ENCODE results near the gene IL24. TPM values are rescaled to one million over a fixed set of nuclear protein-coding genes. Genes with fewer than 3 reads are reported as not detected.
A peak's percentile ranks its signal among the peaks of the same experiment; 100 is the strongest.

The IL24 gene
- polyA plus RNA-seq, 1 donor (not counting 4 experiments of a cell fraction or from before 2014, with no cell fraction given), result 2.3 TPM

GRCh38 chr1:206932177-206932576 is 34.9 kb downstream of the IL24 start:
- H3K27me3 ChIP-seq (ENCODE audit: control insufficient read depth, extremely low read depth, insufficient read depth, low read length), result no peaks in the 10 kb centered on the region
- H3K9me3 ChIP-seq (ENCODE audit: control insufficient read depth, low read depth, low read length), result no peaks in the 10 kb centered on the region
- no peaks in the 10 kb centered on the region for H3K79me2 ChIP-seq (ENCODE audit: control insufficient read depth, insufficient read depth, low read length)
- dilution Hi-C loops (cut with MboI; ENCODE audit: extremely low pct_ligation_motif_present, low sequenced_read_pairs), result no loop called here
- no peaks in the 10 kb centered on the region for H3K36me3 ChIP-seq (ENCODE audit: control insufficient read depth in 2 of 2, extremely low read depth in 1 of 2, insufficient read depth in 2 of 2, low read length in 2 of 2)
- H3K27ac ChIP-seq (ENCODE audit: control insufficient read depth, insufficient read depth, low read length), result no peak overlapping the region
- TF ChIP-seq EZH2 (IDR thresholded peaks at IDR 0.05; ENCODE audit: low read length) (no peak), CTCF (optimal IDR thresholded peaks at IDR 0.05 in 1 of 3, IDR thresholded peaks at IDR 0.05 in 1 of 3, conservative IDR thresholded peaks at IDR 0.05 in 1 of 3; ENCODE audit: extremely low read depth in 1 of 3, insufficient read depth in 2 of 3, low read length in 3 of 3) (no peak)
- no peak overlapping the region for H3K4me3 ChIP-seq (ENCODE audit: control insufficient read depth in 2 of 3, extremely low read depth in 1 of 3, insufficient read depth in 2 of 3, low read depth in 1 of 3, low read length in 3 of 3)
- DNase-seq (ENCODE audit: low read depth, low spot score), result no peak
- no peaks in the 10 kb centered on the region for H3K4me1 ChIP-seq (ENCODE audit: control insufficient read depth, extremely low read depth, insufficient read depth, low read length)
- H2AFZ ChIP-seq (ENCODE audit: control insufficient read depth, low read length), result no peak overlapping the region
- H3K9ac ChIP-seq (ENCODE audit: control insufficient read depth, extremely low read depth, insufficient read depth, low read length), result no peak overlapping the region
- no peaks in the 10 kb centered on the region for H3K9me1 ChIP-seq (ENCODE audit: control insufficient read depth, extremely low read depth, insufficient read depth, low read length)
- no peak for FAIRE-seq
- H3K4me2 ChIP-seq (ENCODE audit: control insufficient read depth, extremely low read depth, insufficient read depth, low read depth, low read length), result no peak overlapping the region
- H4K20me1 ChIP-seq (ENCODE audit: control insufficient read depth, extremely low read depth, insufficient read depth, low read length), result no peaks in the 10 kb centered on the region

- Histone ChIP-seq H4K20me1 (ENCODE audit: control insufficient read depth, extremely low read depth, insufficient read depth, low read length) (no peaks in the 10 kb centered on the region), H3K9me3 (ENCODE audit: control insufficient read depth, low read depth, low read length) (no peaks in the 10 kb centered on the region), H2AFZ (ENCODE audit: control insufficient read depth, low read length) (no peak overlapping the region), H3K36me3 (ENCODE audit: control insufficient read depth in 2 of 2, extremely low read depth in 1 of 2, insufficient read depth in 2 of 2, low read length in 2 of 2) (no peaks in the 10 kb centered on the region), H3K27ac (ENCODE audit: control insufficient read depth, insufficient read depth, low read length) (no peak overlapping the region), H3K4me1 (ENCODE audit: control insufficient read depth, extremely low read depth, insufficient read depth, low read length) (no peaks in the 10 kb centered on the region), H3K9me1 (ENCODE audit: control insufficient read depth, extremely low read depth, insufficient read depth, low read length) (no peaks in the 10 kb centered on the region), H3K79me2 (ENCODE audit: control insufficient read depth, insufficient read depth, low read length) (no peaks in the 10 kb centered on the region), H3K4me2 (ENCODE audit: control insufficient read depth, extremely low read depth, insufficient read depth, low read depth, low read length) (no peak overlapping the region), H3K27me3 (ENCODE audit: control insufficient read depth, extremely low read depth, insufficient read depth, low read length) (no peaks in the 10 kb centered on the region), H3K9ac (ENCODE audit: control insufficient read depth, extremely low read depth, insufficient read depth, low read length) (no peak overlapping the region), H3K4me3 (ENCODE audit: control insufficient read depth in 2 of 3, extremely low read depth in 1 of 3, insufficient read depth in 2 of 3, low read depth in 1 of 3, low read length in 3 of 3) (no peak overlapping the region)
- FAIRE-seq (no peak), DNase-seq (ENCODE audit: low read depth, low spot score) (no peak)
- dilution Hi-C loops (cut with MboI; ENCODE audit: extremely low pct_ligation_motif_present, low sequenced_read_pairs), result no loop called here
- TF ChIP-seq EZH2 (IDR thresholded peaks at IDR 0.05; ENCODE audit: low read length) (no peak), CTCF (optimal IDR thresholded peaks at IDR 0.05 in 1 of 3, IDR thresholded peaks at IDR 0.05 in 1 of 3, conservative IDR thresholded peaks at IDR 0.05 in 1 of 3; ENCODE audit: extremely low read depth in 1 of 3, insufficient read depth in 2 of 3, low read length in 3 of 3) (peak; percentile 61 to 73 (median 63))
Observed at GRCh38 chr1:206933333-206933945, 36.2 kb downstream of the IL24 start.
